GM06990 (cell line): ENCODE results near the gene GBX1.

ENCODE experiments used
- DNase-seq: peaks from one replicate; pipeline ENCODE4 v3.0.0-alpha.2; 2011; ENCODE audit not compliant: insufficient read length; ENCODE audit errors: extremely low read depth
- H3K27me3 ChIP-seq: replicated peaks from 2 replicates; pipeline ENCODE4 v1.6.0; 2011; ENCODE audit warnings: low read length; ENCODE audit not compliant: control insufficient read depth, insufficient read depth
- H3K36me3 ChIP-seq: 2 replicates; pipeline ENCODE4 v1.5.1; 2011; ENCODE audit warnings: low read length; ENCODE audit not compliant: control insufficient read depth, insufficient read depth
- H3K4me3 ChIP-seq: replicated peaks from 2 replicates; pipeline ENCODE4 v1.5.1; 2011; ENCODE audit warnings: low read depth, mild to moderate bottlenecking, control low read depth, low read length
- CTCF ChIP-seq: IDR thresholded peaks from 2 replicates; pipeline ENCODE4 v1.5.1; 2011; ENCODE audit warnings: low read length, control low read depth, mild to moderate bottlenecking, inconsistent platforms; ENCODE audit not compliant: insufficient read depth, poor library complexity, severe bottlenecking

GBX1 gene

GRCh38 chr7:151110236-151110940 lies 57.1 kb downstream of the GBX1 start:
- Histone ChIP-seq H3K36me3 (no peaks in the 10 kb centered on the region), H3K4me3 (no peak overlapping the region), H3K27me3 (no peaks in the 10 kb centered on the region)
- TF ChIP-seq CTCF: no peak
- no peak for DNase-seq

- Histone ChIP-seq H3K27me3 (no peaks in the 10 kb centered on the region), H3K36me3 (no peaks in the 10 kb centered on the region), H3K4me3 (no peak overlapping the region)
- DNase-seq: no peak
- TF ChIP-seq CTCF: no peak
Measured at GRCh38 chr7:151109094-151110048, 58.1 kb downstream of the GBX1 start.

GRCh38 chr7:151107882-151108281 lies 59.6 kb downstream of the GBX1 start:
- no peaks in the 10 kb centered on the region for H3K27me3 ChIP-seq
- DNase-seq: no peak
- H3K36me3 ChIP-seq: no peaks in the 10 kb centered on the region
- no peak for TF ChIP-seq CTCF
- H3K4me3 ChIP-seq: no peak overlapping the region

- no peak for DNase-seq
- Histone ChIP-seq H3K36me3 (no peaks in the 10 kb centered on the region), H3K4me3 (no peak overlapping the region), H3K27me3 (no peaks in the 10 kb centered on the region)
- TF ChIP-seq CTCF: no peak
Measured at GRCh38 chr7:151104411-151105235, 62.9 kb downstream of the GBX1 start.

GRCh38 chr7:151103973-151104372 lies 63.5 kb downstream of the GBX1 start:
- DNase-seq: no peak
- no peak for TF ChIP-seq CTCF
- Histone ChIP-seq H3K36me3 (no peaks in the 10 kb centered on the region), H3K27me3 (no peaks in the 10 kb centered on the region), H3K4me3 (no peak overlapping the region)
